MV-4-11 (cell line): ENCODE results near the gene TYMS.
A peak's percentile ranks its signal among the peaks of the same experiment; 100 is the strongest.

Source experiments
- DNase-seq: peaks from one replicate; lab custom pipeline; 2025; lab: John Stamatoyannopoulos, UW

The TYMS gene

DNA sequence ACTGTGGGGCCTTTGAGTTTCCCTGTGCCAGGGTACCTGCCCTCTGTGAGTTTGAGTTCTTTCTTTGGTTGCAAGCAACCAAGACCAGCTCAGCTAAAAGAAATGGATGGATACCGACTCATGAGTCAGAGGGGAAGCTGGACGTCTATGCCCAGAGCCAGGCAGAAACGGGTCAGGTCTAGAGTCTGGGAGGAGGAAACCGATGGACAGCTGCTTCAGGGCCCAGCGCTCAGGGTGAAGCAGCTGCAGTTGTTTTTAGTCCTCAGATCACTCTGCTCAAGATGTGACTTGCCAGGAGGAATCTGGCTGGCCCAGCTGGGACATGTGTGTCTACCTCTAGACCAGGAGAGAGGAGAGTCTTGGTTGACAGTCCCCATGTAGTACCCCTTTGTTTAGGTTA, 10.1 kb upstream of the TYMS start:
- DNase-seq: no peak

GRCh38 chr18:649341-649740, 8.1 kb upstream of the TYMS start:
- DNase-seq: no peak

- DNase-seq: peak; percentile 85
These were observed 7.0 kb upstream of the TYMS start for GRCh38 chr18:650428-650858.

DNA sequence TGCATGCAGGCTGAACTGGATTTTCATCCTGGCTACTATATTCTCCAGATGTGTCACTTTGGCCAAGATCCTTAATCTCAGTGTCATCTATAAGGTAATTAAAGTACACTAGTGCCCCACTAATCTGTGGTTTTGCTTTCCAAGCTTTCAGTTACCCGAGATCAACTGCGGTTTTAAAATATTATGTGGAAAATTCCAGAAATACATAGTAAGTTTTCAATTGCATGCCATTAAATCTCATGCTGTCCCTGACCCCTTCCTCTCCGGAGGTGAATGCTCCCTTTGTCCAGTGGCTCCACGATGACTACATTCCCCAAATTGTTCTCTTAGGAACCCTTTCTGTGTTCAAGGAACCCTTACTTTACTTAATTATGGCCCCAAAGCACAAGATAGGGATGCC, 5.3 kb upstream of the TYMS start:
- no peak for DNase-seq

DNA sequence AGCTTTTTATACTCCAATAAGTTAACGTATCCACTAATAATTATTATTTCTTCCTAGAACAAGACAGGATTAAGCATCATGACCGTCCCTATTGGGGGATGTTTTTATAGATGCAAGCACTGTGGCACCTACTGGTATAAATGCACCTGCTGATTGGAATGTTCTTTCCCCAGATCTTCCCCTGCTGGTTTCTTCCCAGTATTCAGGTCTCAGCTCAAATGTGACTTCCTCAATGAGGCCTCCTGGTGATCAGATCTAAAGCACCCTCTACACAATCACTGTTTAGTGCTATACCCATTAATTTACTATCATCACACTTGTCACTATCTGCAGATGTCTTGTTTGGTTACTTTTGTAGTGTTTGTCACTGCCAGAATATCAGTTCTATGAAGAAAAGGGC, 3.9 kb upstream of the TYMS start:
- DNase-seq: no peak

- DNase-seq: no peak
These were observed 2.9 kb upstream of the TYMS start for GRCh38 chr18:654601-655000.

DNA sequence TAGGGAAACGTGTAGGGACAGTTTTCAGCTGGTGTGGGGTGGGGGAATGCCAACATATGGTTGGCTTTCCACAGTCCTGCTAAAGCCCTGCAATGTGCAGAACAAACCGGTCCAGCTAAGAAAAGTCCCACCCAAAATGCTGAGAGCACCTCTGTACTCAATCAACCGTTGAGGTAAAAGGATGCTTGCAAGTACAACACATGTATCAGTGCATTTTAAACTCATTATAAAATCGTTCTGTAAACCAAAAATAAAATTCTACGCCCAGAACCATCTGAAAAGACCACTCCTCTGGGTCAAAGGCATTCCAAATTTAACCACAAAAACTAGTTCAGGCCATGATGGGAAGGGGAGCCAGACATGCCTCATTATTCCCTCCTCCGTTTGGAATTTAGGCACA, 2.0 kb upstream of the TYMS start:
- no peak for DNase-seq

- DNase-seq: peak; percentile 77
These were observed 821 bp downstream of the TYMS start for GRCh38 chr18:658001-658946.

GRCh38 chr18:658947-659533, 1.6 kb downstream of the TYMS start:
- DNase-seq: no peak

DNA sequence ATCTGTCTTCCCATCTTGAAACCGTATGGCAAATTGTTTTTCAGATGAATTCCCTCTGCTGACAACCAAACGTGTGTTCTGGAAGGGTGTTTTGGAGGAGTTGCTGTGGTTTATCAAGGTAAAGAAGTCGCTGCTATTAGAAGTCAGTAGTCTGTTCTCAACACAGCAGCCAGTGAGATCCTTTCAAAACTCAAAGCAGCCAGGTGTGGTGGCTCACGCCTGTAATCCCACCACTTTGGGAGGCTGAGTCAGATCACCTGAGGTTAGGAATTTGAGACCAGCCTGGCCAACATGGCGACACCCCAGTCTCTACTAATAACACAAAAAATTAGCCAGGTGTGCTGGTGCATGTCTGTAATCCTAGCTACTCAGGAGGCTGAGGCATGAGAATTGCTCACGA, 2.1 kb downstream of the TYMS start:
- DNase-seq: no peak

DNA sequence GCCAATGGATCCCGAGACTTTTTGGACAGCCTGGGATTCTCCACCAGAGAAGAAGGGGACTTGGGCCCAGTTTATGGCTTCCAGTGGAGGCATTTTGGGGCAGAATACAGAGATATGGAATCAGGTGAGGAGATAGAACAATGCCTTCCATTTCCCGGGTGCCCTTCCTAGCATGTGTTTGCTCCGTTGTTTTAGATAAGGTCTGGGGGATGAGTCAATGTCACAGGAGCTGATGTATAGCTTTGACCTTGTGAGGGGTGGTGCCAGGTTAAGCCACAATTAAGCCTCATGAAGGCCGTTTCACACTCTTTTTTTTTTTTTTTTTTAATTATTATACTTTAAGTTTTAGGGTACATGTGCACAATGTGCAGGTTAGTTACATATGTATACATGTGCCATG, 4.7 kb downstream of the TYMS start:
- no peak for DNase-seq

DNA sequence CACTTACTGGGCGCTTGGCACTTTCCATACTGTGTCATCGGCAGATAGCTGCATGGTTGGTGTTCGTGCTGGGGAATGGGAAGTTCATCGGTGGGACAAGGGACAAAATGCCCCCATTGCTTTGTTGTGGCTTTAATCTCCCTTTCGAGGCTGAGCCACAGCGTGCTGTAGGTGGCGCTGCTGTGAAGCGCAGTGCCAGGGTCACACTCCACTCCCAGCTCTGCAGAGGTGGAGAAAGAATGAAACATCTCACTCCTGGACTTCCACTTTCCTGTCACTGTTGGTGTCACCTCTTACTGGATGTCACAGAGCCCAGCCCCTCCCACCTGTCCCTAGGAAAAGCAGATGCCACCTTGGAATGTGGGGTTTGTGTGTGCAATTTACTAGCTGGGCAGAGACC, 8.7 kb downstream of the TYMS start:
- DNase-seq: peak; percentile 28

DNA sequence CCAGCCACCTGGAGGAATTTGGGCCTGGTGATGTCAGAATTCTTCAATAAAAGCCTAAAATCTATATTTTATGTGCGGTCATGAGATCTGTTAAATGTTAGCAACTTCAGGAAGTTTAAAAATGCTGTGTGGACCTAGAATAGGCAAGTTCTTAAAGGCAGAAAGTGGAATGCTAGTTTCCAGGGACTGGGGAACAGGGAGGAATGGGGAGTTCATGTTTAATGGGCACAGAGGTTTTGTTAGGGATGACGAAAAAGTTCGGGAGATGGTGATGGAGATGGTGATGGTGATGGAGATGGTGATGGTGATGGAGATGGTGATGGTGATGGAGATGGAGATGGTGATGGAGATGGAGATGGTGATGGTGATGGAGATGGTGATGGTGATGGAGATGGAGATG, 9.2 kb downstream of the TYMS start:
- DNase-seq: no peak

DNA sequence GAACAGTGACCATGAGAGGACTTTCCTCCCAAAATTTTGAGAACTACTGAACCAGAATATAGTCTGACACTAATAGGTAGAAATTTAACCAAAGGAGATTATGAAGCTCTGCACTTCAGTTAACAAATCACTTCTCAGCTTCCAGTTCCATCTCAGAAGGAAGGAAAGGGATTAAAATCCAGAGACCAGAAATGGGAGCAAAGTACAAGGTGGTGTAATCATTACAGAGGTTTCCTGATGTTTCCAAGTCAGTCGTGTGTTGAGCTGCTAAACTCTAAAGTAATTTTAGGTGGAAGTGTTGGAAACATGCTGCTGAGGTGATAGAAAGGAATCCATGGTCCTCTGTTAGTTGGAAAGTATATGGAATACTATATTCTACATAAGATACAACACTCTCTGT, 10.8 kb downstream of the TYMS start:
- DNase-seq: no peak

- DNase-seq: no peak
These were observed 11.6 kb downstream of the TYMS start for GRCh38 chr18:669077-669476.

- DNase-seq: no peak
These were observed 13.1 kb downstream of the TYMS start for GRCh38 chr18:670522-670921.

DNA sequence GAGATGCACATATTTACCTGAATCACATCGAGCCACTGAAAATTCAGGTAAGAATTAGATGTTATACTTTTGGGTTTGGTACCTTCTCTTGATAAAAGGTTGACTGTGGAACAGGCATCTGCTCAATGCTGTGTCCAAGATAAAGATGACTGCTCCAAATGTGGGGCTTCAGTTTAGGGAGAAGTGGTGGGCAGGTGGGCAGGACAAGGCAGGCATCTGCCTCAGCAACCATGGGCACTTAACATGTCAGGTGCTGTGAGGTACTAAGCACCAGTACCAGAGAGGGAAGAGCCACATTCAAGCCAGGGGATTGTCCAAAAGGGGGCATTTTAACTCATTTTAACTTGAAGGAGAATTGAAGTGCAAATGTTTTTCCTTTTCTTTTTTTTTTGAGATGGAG, 14.0 kb downstream of the TYMS start:
- no peak for DNase-seq

- DNase-seq: no peak
These were observed 15.9 kb downstream of the TYMS start for GRCh38 chr18:673317-673716.

- no peak for DNase-seq
These were observed 16.3 kb downstream of the TYMS start for GRCh38 chr18:673769-674168.

DNA sequence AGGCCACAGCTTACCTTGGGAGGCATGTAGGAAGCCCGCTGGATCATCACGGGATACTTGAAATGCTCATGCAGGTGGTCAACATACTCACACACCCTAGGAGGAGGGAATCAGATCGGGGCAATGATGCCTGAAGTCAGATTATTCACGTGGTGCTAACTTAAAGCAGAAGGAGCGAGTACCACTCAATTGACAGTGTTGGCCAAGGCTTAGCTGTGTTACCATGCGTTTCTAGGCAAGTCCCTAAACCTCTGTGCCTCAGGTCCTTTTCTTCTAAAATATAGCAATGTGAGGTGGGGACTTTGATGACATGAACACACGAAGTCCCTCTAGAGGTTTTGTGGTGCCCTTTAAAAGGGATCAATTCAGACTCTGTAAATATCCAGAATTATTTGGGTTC, 17.9 kb downstream of the TYMS start:
- no peak for DNase-seq

GRCh38 chr18:676069-676468, 18.6 kb downstream of the TYMS start:
- DNase-seq: no peak

DNA sequence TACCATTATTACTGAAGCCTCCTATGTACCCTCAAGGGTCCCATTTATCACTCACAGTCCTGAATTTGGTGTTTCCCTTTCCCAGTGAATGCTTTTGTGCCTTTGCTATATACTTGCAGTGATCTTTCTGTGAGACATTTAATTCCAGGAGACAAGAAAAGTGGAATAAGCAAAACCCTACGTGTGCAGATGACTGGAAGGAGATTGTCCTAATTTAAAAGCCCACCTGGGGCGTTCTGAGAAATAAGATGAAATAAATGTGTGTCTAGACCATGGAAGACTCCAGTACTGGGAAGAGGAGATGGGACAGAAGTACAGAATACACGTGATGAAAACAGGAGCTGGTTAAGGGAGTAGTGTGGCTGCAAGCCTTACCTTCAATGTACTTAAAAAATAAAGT, 19.3 kb downstream of the TYMS start:
- DNase-seq: no peak

DNA sequence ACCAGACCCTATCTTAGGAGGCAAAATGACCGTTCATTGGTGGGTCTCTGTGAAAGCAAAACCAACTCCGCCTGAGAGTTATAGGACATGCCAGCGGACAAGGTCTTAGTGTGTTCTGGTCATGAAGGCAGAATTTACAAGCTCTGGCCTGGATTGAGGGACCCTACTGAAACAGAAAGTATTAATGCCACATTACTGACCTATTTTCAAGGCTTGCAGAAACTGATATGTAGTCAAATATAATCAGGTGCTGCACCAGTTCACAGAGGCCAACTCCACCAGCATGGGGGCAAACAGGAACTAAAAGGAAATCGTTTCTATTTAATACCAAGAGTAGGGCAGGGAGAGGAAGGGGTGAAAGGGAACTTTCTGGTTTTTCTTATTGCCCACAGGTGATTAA, 19.7 kb downstream of the TYMS start:
- no peak for DNase-seq

DNA sequence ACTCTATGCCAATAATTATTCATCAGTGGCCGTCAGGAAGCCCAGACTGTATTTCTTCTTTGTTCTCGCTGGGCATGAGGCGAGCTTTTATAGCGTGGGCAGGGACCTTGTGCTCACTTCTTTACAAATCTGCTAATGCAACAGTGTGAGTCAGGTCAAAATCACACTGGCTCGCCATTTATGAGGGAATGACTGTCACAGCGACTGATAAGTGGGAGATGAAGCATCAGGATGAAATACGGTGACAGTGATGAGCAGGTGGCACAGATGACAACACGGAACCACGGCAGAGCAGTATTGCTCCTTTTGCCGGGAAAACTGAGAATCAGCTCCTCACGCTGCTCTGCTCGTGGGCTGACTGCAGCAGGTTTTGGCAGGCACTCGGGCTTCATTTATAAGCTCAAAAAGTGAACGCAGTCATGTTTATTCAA, 20.5 kb downstream of the TYMS start:
- no peak for DNase-seq
